Spleen (tissue), 11 donors: ENCODE results near the gene SKIC8. TPM values are rescaled to one million over a fixed set of nuclear protein-coding genes. Genes with fewer than 3 reads are reported as not detected.

Experiments used
- DNase-seq: peaks from one replicate; pipeline ENCODE4 v3.0.0-alpha.2; 2020
- H3K27ac ChIP-seq, 8 donors: fragments of 200-600 bp; sonication (generic) in 7 of 8; 1 replicate in 4 of 8; 2 replicates in 4 of 8; pipeline versions ENCODE4 v1.5.0 to v1.8.0; 2016 to 2021; ENCODE audit warnings: inconsistent platforms in 4 of 8, mild to moderate bottlenecking in 4 of 8, moderate library complexity in 1 of 8
- H3K27me3 ChIP-seq, 7 donors: fragments of 200-600 bp; sonication (generic) in 6 of 7; replicated peaks in 1 of 7; 1 replicate in 4 of 7; 2 replicates in 3 of 7; pipeline versions ENCODE4 v1.5.0 to v1.8.0; 2016 to 2021; ENCODE audit warnings: inconsistent platforms in 3 of 7, mild to moderate bottlenecking in 1 of 7
- H3K36me3 ChIP-seq, 6 donors: fragments of 200-600 bp; sonication (generic) in 5 of 6; 1 replicate in 4 of 6; 2 replicates in 2 of 6; pipeline versions ENCODE4 v1.5.0 to v1.8.0; 2016 to 2021; ENCODE audit warnings: inconsistent platforms in 2 of 6
- H3K4me1 ChIP-seq, 6 donors: fragments of 200-600 bp; sonication (generic) in 5 of 6; 1 replicate in 3 of 6; 2 replicates in 3 of 6; pipeline versions ENCODE4 v1.5.0 to v1.8.0; 2016 to 2021; ENCODE audit warnings: inconsistent platforms in 3 of 6
- H3K4me3 ChIP-seq, 8 donors: fragments of 200-600 bp; sonication (generic) in 7 of 8; 1 replicate in 4 of 8; 2 replicates in 4 of 8; pipeline versions ENCODE4 v1.5.0 to v1.8.0; 2016 to 2021; ENCODE audit warnings: inconsistent platforms in 4 of 8, mild to moderate bottlenecking in 4 of 8, moderate library complexity in 2 of 8
- H3K9me3 ChIP-seq, 8 donors: fragments of 200-600 bp; sonication (generic) in 7 of 8; 1 replicate in 4 of 8; 2 replicates in 4 of 8; pipeline versions ENCODE4 v1.5.0 to v1.8.0; 2016 to 2021; ENCODE audit warnings: inconsistent platforms in 4 of 8
- CTCF ChIP-seq, 11 experiments: fragments of 200-600 bp in 7 of 11; fragments of 450-650 bp in 4 of 11; sonication (generic) in 4 of 11; IDR thresholded peaks in 8 of 11; conservative IDR thresholded peaks in 3 of 11; 1 replicate in 7 of 11; 2 replicates in 4 of 11; pipeline versions ENCODE4 v1.4.0 to v1.8.0; 2016 to 2021; ENCODE audit warnings: antibody characterized with exemption in 11 of 11, inconsistent platforms in 4 of 11, mild to moderate bottlenecking in 1 of 11
- POLR2A ChIP-seq, 3 donors: fragments of 450-650 bp; IDR thresholded peaks; one replicate each; pipeline ENCODE4 v1.5.1; 2017; ENCODE audit warnings: antibody characterized with exemption in 3 of 3, mild to moderate bottlenecking in 1 of 3
- POLR2AphosphoS5 ChIP-seq, 3 donors: sonication (generic); formaldehyde crosslinking; IDR thresholded peaks; one replicate each; pipeline ENCODE4 v1.5.1; 2017; ENCODE audit warnings: antibody characterized with exemption in 3 of 3
- WGBS, 5 donors: extraction: QIAGEN DNeasy Blood & Tissue Kit in 3 of 5; methylation state at CpG; one replicate each; pipeline versions ENCODE4 v1.1.5 to v1.1.7; 2013 to 2018; 5-methylcytosine and 5-hydroxymethylcytosine counted together
- intact Hi-C: fragments of 100-400 bp; cut with DNase I; formaldehyde crosslinking; loops from one replicate; pipeline ENCODE4 v1.15.0; 2023; ENCODE audit warnings: low total_unique reads
- polyA plus RNA-seq, 3 donors: library from polyadenylated mRNA; stranded (reverse); fragments of 200-250 nt; gene quantifications; one replicate each; pipeline ENCODE4 v1.2.1, GENCODE V29; 2013
- total RNA-seq, 7 donors: library from RNA; depleted of rRNA in 3 of 7; stranded (reverse); fragments of >200 nt in 3 of 7; fragmentation: NEBNext Ultra II Directional in 4 of 7; extraction: Animal tissue kit (Norgen Biotek cat#: 25700) in 4 of 7; gene quantifications; one replicate each; pipeline versions ENCODE4 v1.1.0 to v1.2.1, GENCODE V29; 2016 to 2021
- donor health status: healthy with polysubstance abuse.
- donor health status: DM: no; HTN: no; CAD: no; lungs with moderate emphysema.
- donor health status: DM: no; HTN: no; CAD: no.
- donor health status: Bipolar disorder and iron deficiency.
- donor health status: healthy.
- donor health status: DM: no; HTN: no; CAD: no.
- donor health status: DM: yes; HTN: yes; CAD: no.

The SKIC8 gene
- total and polyA plus RNA-seq, 10 donors, result 33.3 to 60.6 (median 41.7) TPM

- intact Hi-C loops, result no loop called here
- WGBS, 5 donors, result 2 to 6% (median 3%) methylated on average over 20 to 67 of the region's 67 CpGs
- peak; percentile 45 for DNase-seq
- Histone ChIP-seq H3K4me1 (peaks cover 0 to 28% (median 15%) of the 10 kb centered on the region in 6 donors), H3K4me3 (peak within 1 kb of the TSS in 6 of 8 donors; percentile 14 to 58 (median 32)), H3K36me3 (no peaks in the 10 kb centered on the region), H3K27me3 (peaks cover 0 to 87% (median 38%) of the 10 kb centered on the region in 7 donors), H3K9me3 (no peaks in the 10 kb centered on the region), H3K27ac (peak within 1 kb of the TSS in 1 of 8 donors; percentile 33)
- TF ChIP-seq CTCF (IDR thresholded peaks at IDR 0.05 in 8 of 11, conservative IDR thresholded peaks at IDR 0.05 in 3 of 11) (no peak), POLR2AphosphoS5 (IDR thresholded peaks at IDR 0.05) (peak in 2 of 3 donors; percentile 20 to 68), POLR2A (IDR thresholded peaks at IDR 0.05) (no peak)
Observed at GRCh38 chr15:78340231-78341056, 41.0 kb upstream of the SKIC8 start, which contains the start of gene CRABP1. Gene CRABP1, plus strand, starts transcription at chr15:78340353. Its CDS starts 76 bp downstream, at chr15:78340429.

GRCh38 chr15:78339559-78339958 lies 40.1 kb upstream of the SKIC8 start:
- intact Hi-C loops, result no loop called here
- no peak for TF ChIP-seq CTCF (IDR thresholded peaks at IDR 0.05 in 8 of 11, conservative IDR thresholded peaks at IDR 0.05 in 3 of 11)
- TF ChIP-seq POLR2A (IDR thresholded peaks at IDR 0.05), result no peak
- TF ChIP-seq POLR2AphosphoS5 (IDR thresholded peaks at IDR 0.05), result no peak
- DNase-seq, result peak; percentile 31
- no peak overlapping the region for H3K27ac ChIP-seq
- H3K4me1 ChIP-seq, result peaks cover 0 to 28% (median 15%) of the 10 kb centered on the region in 6 donors
- WGBS, 5 donors, result 28 to 49% (median 36%) methylated on average over 13 to 17 of the region's 17 CpGs
- H3K4me3 ChIP-seq, result no peak overlapping the region
- H3K36me3 ChIP-seq, result no peaks in the 10 kb centered on the region
- peaks cover 0 to 87% (median 38%) of the 10 kb centered on the region in 7 donors for H3K27me3 ChIP-seq
- no peaks in the 10 kb centered on the region for H3K9me3 ChIP-seq

- peaks cover 0 to 81% (median 38%) of the 10 kb centered on the region in 7 donors for H3K27me3 ChIP-seq
- 75 to 80% (median 78%) methylated on average over 7 of the region's 7 CpGs for WGBS, 5 donors
- TF ChIP-seq POLR2AphosphoS5 (IDR thresholded peaks at IDR 0.05) (no peak), POLR2A (IDR thresholded peaks at IDR 0.05) (no peak), CTCF (IDR thresholded peaks at IDR 0.05 in 8 of 11, conservative IDR thresholded peaks at IDR 0.05 in 3 of 11) (no peak)
Observed at GRCh38 chr15:78338781-78339180, 39.4 kb upstream of the SKIC8 start.

GRCh38 chr15:78335985-78336384 lies 36.6 kb upstream of the SKIC8 start:
- no peak overlapping the region for H3K27ac ChIP-seq
- H3K4me1 ChIP-seq, result peaks cover 0 to 16% (median 12%) of the 10 kb centered on the region in 6 donors
- peaks cover 0 to 54% (median 23%) of the 10 kb centered on the region in 7 donors for H3K27me3 ChIP-seq
- intact Hi-C loops, result no loop called here
- no peaks in the 10 kb centered on the region for H3K36me3 ChIP-seq
- 77 to 92% (median 90%) methylated on average over 4 of the region's 4 CpGs for WGBS, 5 donors
- TF ChIP-seq POLR2AphosphoS5 (IDR thresholded peaks at IDR 0.05) (no peak), CTCF (IDR thresholded peaks at IDR 0.05 in 8 of 11, conservative IDR thresholded peaks at IDR 0.05 in 3 of 11) (no peak), POLR2A (IDR thresholded peaks at IDR 0.05) (no peak)
- peak; percentile 14 for DNase-seq
- H3K4me3 ChIP-seq, result no peak overlapping the region
- no peaks in the 10 kb centered on the region for H3K9me3 ChIP-seq

More at GRCh38 chr15:78338781-78339180, 39.4 kb upstream of the SKIC8 start:
- Histone ChIP-seq H3K9me3 (no peaks in the 10 kb centered on the region), H3K4me1 (peaks cover 0 to 28% (median 15%) of the 10 kb centered on the region in 6 donors), H3K4me3 (no peak overlapping the region), H3K27ac (no peak overlapping the region), H3K36me3 (no peaks in the 10 kb centered on the region)
- intact Hi-C loops, result no loop called here
- DNase-seq, result peak; percentile 25
